Pancreas (tissue), 10 donors: Measurements from ENCODE around the gene ZMIZ1. TPM values are rescaled to one million over a fixed set of nuclear protein-coding genes. Genes with fewer than 3 reads are reported as not detected.

ENCODE experiments used
- ATAC-seq, 4 donors: fragments of 200-7000 bp; cut with Tn5 transposase; one replicate each; pipeline versions ENCODE4 v1.8.0 to v1.9.1; 2020; ENCODE audit warnings: mild to moderate bottlenecking in 4 of 4, moderate library complexity in 4 of 4
- DNase-seq, 6 donors: peaks; one replicate each; pipeline ENCODE4 v3.0.0-alpha.2; 2020
- FAIRE-seq: peaks from 2 replicates; lab custom pipeline; 2012; peaks lifted over from hg19 to GRCh38; lab: Jason Lieb, UNC
- H3K27ac ChIP-seq, 4 donors: fragments of 200-600 bp; sonication (generic); 1 replicate in 3 of 4; 2 replicates in 1 of 4; pipeline versions ENCODE4 v1.5.0 to v1.8.0; 2020
- H3K27me3 ChIP-seq, 4 donors: fragments of 200-600 bp; one replicate each; pipeline ENCODE4 v1.8.0; 2021
- H3K36me3 ChIP-seq, 3 donors: fragments of 200-600 bp; sonication (generic) in 1 of 3; one replicate each; pipeline versions ENCODE4 v1.5.0 to v1.8.0; 2020 to 2021
- H3K4me1 ChIP-seq, 3 donors: fragments of 200-600 bp; one replicate each; pipeline ENCODE4 v1.8.0; 2021
- H3K4me3 ChIP-seq, 4 donors: fragments of 200-600 bp; sonication (generic) in 2 of 4; one replicate each; pipeline versions ENCODE4 v1.5.0 to v1.8.0; 2020 to 2021
- H3K9me3 ChIP-seq, 4 donors: fragments of 200-600 bp; one replicate each; pipeline ENCODE4 v1.8.0; 2021
- WGBS, 2 donors: extraction: QIAGEN DNeasy Blood & Tissue Kit; methylation state at CpG; one replicate each; pipeline ENCODE4 v1.1.7; 2013; 5-methylcytosine and 5-hydroxymethylcytosine counted together
- intact Hi-C, 3 donors: fragments of 100-400 bp; cut with DNase I; formaldehyde crosslinking; loops; one replicate each; pipeline versions ENCODE4 v1.11.1 to v1.14.2; 2022
- polyA plus RNA-seq, 2 donors: library from polyadenylated mRNA; stranded (reverse); fragments of 200-250 nt; gene quantifications; one replicate each; pipeline ENCODE4 v1.2.3, GENCODE V29; 2013
- total RNA-seq, 6 donors: library from RNA; stranded (reverse); fragmentation: NEBNext Ultra II Directional in 4 of 6; extraction: Animal tissue kit (Norgen Biotek cat#: 25700) in 4 of 6; gene quantifications; one replicate each; pipeline versions ENCODE4 v1.2.1 to v1.2.4, GENCODE V29; 2021 to 2023
- TF ChIP-seq, protein P1 (sequence below), 4 donors: fragments of 200-600 bp; sonication (generic) in 3 of 4; IDR thresholded peaks; one replicate each; pipeline versions ENCODE4 v1.5.0 to v1.8.0; 2021; ENCODE audit warnings: antibody characterized with exemption in 4 of 4
- donor health status: healthy with polysubstance abuse.
- donor health status: DM: no; HTN: no; CAD: no; lungs with moderate emphysema.
- donor health status: DM: no; HTN: no; CAD: no.
- donor health status: control.
- donor health status: control.
- donor health status: Bipolar disorder and iron deficiency.
- donor health status: DM: yes; HTN: yes; CAD: no.
- donor health status: DM: no; HTN: no; CAD: no.
- donor health status: DM: no; HTN: no; CAD: no.
- donor health status: DM: yes; HTN: yes; CAD: no.

The ZMIZ1 gene
- total and polyA plus RNA-seq, 8 donors, result 14.5 to 45.0 (median 21.9) TPM

- Histone ChIP-seq H3K27ac (peak overlapping the region in 2 of 4 donors; percentile 19 to 66), H3K4me1 (peaks cover 23 to 61% (median 33%) of the 10 kb centered on the region in 3 donors), H3K36me3 (no peaks in the 10 kb centered on the region), H3K27me3 (no peaks in the 10 kb centered on the region), H3K9me3 (no peaks in the 10 kb centered on the region), H3K4me3 (no peak overlapping the region)
- FAIRE-seq (no peak), DNase-seq (peak; percentile 55 to 80 (median 76)), ATAC-seq (peak; percentile 27 to 50 (median 36))
- TF ChIP-seq, protein P1, sequence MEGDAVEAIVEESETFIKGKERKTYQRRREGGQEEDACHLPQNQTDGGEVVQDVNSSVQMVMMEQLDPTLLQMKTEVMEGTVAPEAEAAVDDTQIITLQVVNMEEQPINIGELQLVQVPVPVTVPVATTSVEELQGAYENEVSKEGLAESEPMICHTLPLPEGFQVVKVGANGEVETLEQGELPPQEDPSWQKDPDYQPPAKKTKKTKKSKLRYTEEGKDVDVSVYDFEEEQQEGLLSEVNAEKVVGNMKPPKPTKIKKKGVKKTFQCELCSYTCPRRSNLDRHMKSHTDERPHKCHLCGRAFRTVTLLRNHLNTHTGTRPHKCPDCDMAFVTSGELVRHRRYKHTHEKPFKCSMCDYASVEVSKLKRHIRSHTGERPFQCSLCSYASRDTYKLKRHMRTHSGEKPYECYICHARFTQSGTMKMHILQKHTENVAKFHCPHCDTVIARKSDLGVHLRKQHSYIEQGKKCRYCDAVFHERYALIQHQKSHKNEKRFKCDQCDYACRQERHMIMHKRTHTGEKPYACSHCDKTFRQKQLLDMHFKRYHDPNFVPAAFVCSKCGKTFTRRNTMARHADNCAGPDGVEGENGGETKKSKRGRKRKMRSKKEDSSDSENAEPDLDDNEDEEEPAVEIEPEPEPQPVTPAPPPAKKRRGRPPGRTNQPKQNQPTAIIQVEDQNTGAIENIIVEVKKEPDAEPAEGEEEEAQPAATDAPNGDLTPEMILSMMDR (IDR thresholded peaks at IDR 0.05), result no peak
- 36 to 53% methylated on average over 13 of the region's 13 CpGs for WGBS, 2 donors
- intact Hi-C loops, result loop anchor here in 1 of 3 donors (10.0 kb wide), 1 partner anchor 80 kb away; no protein-coding TSS in a partner anchor
Measured at GRCh38 chr10:79054203-79055099, 14.3 kb upstream of the ZMIZ1 start.

DNA sequence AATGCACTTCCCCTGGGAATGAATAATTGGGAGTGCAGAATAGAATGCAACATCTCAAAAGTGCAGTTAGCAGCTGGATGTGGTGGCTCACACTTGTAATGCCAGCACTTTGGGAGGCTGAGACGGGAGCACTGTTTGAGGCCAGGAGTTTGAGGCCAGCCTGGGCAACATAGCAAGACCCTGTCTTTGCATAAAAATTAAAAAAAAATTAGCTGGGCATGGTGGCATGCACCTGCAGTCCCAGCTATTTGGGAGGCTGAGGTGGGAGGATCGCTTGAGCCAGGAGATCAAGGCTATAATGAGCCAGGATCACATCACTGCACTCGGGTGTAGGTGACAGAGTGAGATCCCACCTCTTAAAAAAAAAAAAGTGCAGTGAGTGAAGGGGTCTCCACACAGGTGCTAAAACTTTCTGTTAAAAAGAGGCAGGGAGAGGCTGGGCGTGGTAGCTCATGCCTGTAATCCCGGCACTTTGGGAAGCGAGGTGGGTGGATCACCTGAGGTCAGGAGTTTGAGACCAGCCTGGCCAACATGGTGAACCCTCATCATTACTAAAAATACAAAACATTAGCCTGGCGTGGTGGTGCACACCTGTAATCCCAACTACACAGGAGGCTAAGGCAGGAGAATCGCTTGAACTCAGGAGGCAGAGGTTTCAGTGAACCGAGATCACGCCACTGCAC is 13.5 kb upstream of the ZMIZ1 start:
- Histone ChIP-seq H3K9me3 (no peaks in the 10 kb centered on the region), H3K27me3 (no peaks in the 10 kb centered on the region), H3K4me3 (no peak overlapping the region), H3K27ac (peak overlapping the region in 2 of 4 donors; percentile 19 to 66), H3K36me3 (no peaks in the 10 kb centered on the region), H3K4me1 (peaks cover 25 to 63% (median 40%) of the 10 kb centered on the region in 3 donors)
- TF ChIP-seq, protein P1 (IDR thresholded peaks at IDR 0.05), result no peak
- FAIRE-seq, result no peak
- peak in 2 of 6 donors; percentile 5 to 12 for DNase-seq
- intact Hi-C loops, result loop anchor here in 1 of 3 donors (10.0 kb wide), 1 partner anchor 80 kb away; no protein-coding TSS in a partner anchor
- WGBS, 2 donors, result 97% methylated on average over 10 of the region's 10 CpGs
- no peak for ATAC-seq

DNA sequence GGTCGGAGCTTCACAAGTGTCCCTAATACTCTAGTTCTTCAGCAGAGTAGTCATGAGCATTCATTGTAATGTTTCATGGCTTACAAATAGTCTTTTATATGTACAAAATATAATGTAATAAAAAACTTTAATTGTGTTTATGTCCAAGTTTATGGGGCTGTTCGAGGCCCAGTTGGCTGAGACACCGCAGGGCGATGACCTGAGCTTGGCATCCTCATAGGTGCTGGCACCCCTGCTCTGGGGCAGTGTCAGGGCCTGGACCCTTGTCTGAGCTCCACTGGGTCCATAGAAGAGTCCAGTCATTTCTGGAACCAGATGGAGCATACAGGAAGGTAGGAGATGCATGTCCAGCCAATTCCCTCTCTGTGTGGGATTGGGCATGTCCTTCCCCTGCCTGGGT is 12.9 kb upstream of the ZMIZ1 start:
- intact Hi-C loops, result loop anchor here in 1 of 3 donors (10.0 kb wide), 1 partner anchor 81 kb away; no protein-coding TSS in a partner anchor
- no peaks in the 10 kb centered on the region for H3K36me3 ChIP-seq
- no peak overlapping the region for H3K27ac ChIP-seq
- H3K27me3 ChIP-seq, result no peaks in the 10 kb centered on the region
- no peak overlapping the region for H3K4me3 ChIP-seq
- H3K9me3 ChIP-seq, result no peaks in the 10 kb centered on the region
- TF ChIP-seq, protein P1 (IDR thresholded peaks at IDR 0.05), result no peak
- ATAC-seq, result no peak
- H3K4me1 ChIP-seq, result peaks cover 26 to 63% (median 41%) of the 10 kb centered on the region in 3 donors
- DNase-seq, result peak in 4 of 6 donors; percentile 8 to 45 (median 20)
- no peak for FAIRE-seq
- 93 to 96% methylated on average over 4 of the region's 4 CpGs for WGBS, 2 donors

DNA sequence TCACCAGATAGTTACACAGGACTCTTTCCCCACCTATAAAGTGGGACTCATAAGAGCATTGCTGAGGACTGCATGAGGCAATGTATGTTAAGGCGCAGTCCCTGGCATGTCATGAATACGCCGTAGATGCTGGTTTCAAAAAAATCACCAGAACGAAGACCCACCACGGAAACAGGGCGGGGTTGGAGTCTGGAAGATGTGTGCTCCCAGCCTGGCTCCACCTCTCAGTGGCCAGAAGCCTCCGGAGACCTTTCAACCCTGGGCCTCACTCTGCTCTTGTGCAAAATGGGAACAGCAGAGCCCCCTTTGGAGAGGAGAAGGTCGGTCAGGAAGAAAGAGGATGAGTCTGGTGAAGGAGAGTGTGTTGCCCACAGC is 12.4 kb upstream of the ZMIZ1 start:
- WGBS, 2 donors, result 95 to 96% methylated on average over 8 of the region's 8 CpGs
- H3K9me3 ChIP-seq, result no peaks in the 10 kb centered on the region
- TF ChIP-seq, protein P1 (IDR thresholded peaks at IDR 0.05), result no peak
- peaks cover 31 to 63% (median 41%) of the 10 kb centered on the region in 3 donors for H3K4me1 ChIP-seq
- DNase-seq (peak in 3 of 6 donors; percentile 3 to 33 (median 12)), FAIRE-seq (no peak), ATAC-seq (no peak)
- intact Hi-C loops, result loop anchor here in 1 of 3 donors (10.0 kb wide), 1 partner anchor 82 kb away; no protein-coding TSS in a partner anchor
- no peaks in the 10 kb centered on the region for H3K27me3 ChIP-seq
- H3K36me3 ChIP-seq, result no peaks in the 10 kb centered on the region
- no peak overlapping the region for H3K27ac ChIP-seq
- no peak overlapping the region for H3K4me3 ChIP-seq
